Spleen (tissue), 11 donors: Measurements from ENCODE around the gene WDR54. TPM values are rescaled to one million over a fixed set of nuclear protein-coding genes. Genes with fewer than 3 reads are reported as not detected.
"Not testable (repeated sequence)": the region's sequence is repeated elsewhere in the genome, so short reads cannot be mapped to it uniquely, and the experiment has no call there.

ENCODE experiments used
- DNase-seq: peaks from one replicate; pipeline ENCODE4 v3.0.0-alpha.2; 2020
- H3K27ac ChIP-seq, 8 donors: fragments of 200-600 bp; sonication (generic) in 7 of 8; 1 replicate in 4 of 8; 2 replicates in 4 of 8; pipeline versions ENCODE4 v1.5.0 to v1.8.0; 2016 to 2021; ENCODE audit warnings: inconsistent platforms in 4 of 8, mild to moderate bottlenecking in 4 of 8, moderate library complexity in 1 of 8
- H3K27me3 ChIP-seq, 7 donors: fragments of 200-600 bp; sonication (generic) in 6 of 7; replicated peaks in 1 of 7; 1 replicate in 4 of 7; 2 replicates in 3 of 7; pipeline versions ENCODE4 v1.5.0 to v1.8.0; 2016 to 2021; ENCODE audit warnings: inconsistent platforms in 3 of 7, mild to moderate bottlenecking in 1 of 7
- H3K36me3 ChIP-seq, 6 donors: fragments of 200-600 bp; sonication (generic) in 5 of 6; 1 replicate in 4 of 6; 2 replicates in 2 of 6; pipeline versions ENCODE4 v1.5.0 to v1.8.0; 2016 to 2021; ENCODE audit warnings: inconsistent platforms in 2 of 6
- H3K4me1 ChIP-seq, 6 donors: fragments of 200-600 bp; sonication (generic) in 5 of 6; 1 replicate in 3 of 6; 2 replicates in 3 of 6; pipeline versions ENCODE4 v1.5.0 to v1.8.0; 2016 to 2021; ENCODE audit warnings: inconsistent platforms in 3 of 6
- H3K4me3 ChIP-seq, 8 donors: fragments of 200-600 bp; sonication (generic) in 7 of 8; 1 replicate in 4 of 8; 2 replicates in 4 of 8; pipeline versions ENCODE4 v1.5.0 to v1.8.0; 2016 to 2021; ENCODE audit warnings: inconsistent platforms in 4 of 8, mild to moderate bottlenecking in 4 of 8, moderate library complexity in 2 of 8
- H3K9me3 ChIP-seq, 8 donors: fragments of 200-600 bp; sonication (generic) in 7 of 8; 1 replicate in 4 of 8; 2 replicates in 4 of 8; pipeline versions ENCODE4 v1.5.0 to v1.8.0; 2016 to 2021; ENCODE audit warnings: inconsistent platforms in 4 of 8
- CTCF ChIP-seq, 11 experiments: fragments of 200-600 bp in 7 of 11; fragments of 450-650 bp in 4 of 11; sonication (generic) in 4 of 11; IDR thresholded peaks in 8 of 11; conservative IDR thresholded peaks in 3 of 11; 1 replicate in 7 of 11; 2 replicates in 4 of 11; pipeline versions ENCODE4 v1.4.0 to v1.8.0; 2016 to 2021; ENCODE audit warnings: antibody characterized with exemption in 11 of 11, inconsistent platforms in 4 of 11, mild to moderate bottlenecking in 1 of 11
- POLR2A ChIP-seq, 3 donors: fragments of 450-650 bp; IDR thresholded peaks; one replicate each; pipeline ENCODE4 v1.5.1; 2017; ENCODE audit warnings: antibody characterized with exemption in 3 of 3, mild to moderate bottlenecking in 1 of 3
- POLR2AphosphoS5 ChIP-seq, 3 donors: sonication (generic); formaldehyde crosslinking; IDR thresholded peaks; one replicate each; pipeline ENCODE4 v1.5.1; 2017; ENCODE audit warnings: antibody characterized with exemption in 3 of 3
- WGBS, 5 donors: extraction: QIAGEN DNeasy Blood & Tissue Kit in 3 of 5; methylation state at CpG; one replicate each; pipeline versions ENCODE4 v1.1.5 to v1.1.7; 2013 to 2018; 5-methylcytosine and 5-hydroxymethylcytosine counted together
- intact Hi-C: fragments of 100-400 bp; cut with DNase I; formaldehyde crosslinking; loops from one replicate; pipeline ENCODE4 v1.15.0; 2023; ENCODE audit warnings: low total_unique reads
- polyA plus RNA-seq, 3 donors: library from polyadenylated mRNA; stranded (reverse); fragments of 200-250 nt; gene quantifications; one replicate each; pipeline ENCODE4 v1.2.1, GENCODE V29; 2013
- total RNA-seq, 7 donors: library from RNA; depleted of rRNA in 3 of 7; stranded (reverse); fragments of >200 nt in 3 of 7; fragmentation: NEBNext Ultra II Directional in 4 of 7; extraction: Animal tissue kit (Norgen Biotek cat#: 25700) in 4 of 7; gene quantifications; one replicate each; pipeline versions ENCODE4 v1.1.0 to v1.2.1, GENCODE V29; 2016 to 2021
- donor health status: healthy with polysubstance abuse.
- donor health status: DM: no; HTN: no; CAD: no; lungs with moderate emphysema.
- donor health status: DM: no; HTN: no; CAD: no.
- donor health status: Bipolar disorder and iron deficiency.
- donor health status: healthy.
- donor health status: DM: no; HTN: no; CAD: no.
- donor health status: DM: yes; HTN: yes; CAD: no.

The WDR54 gene
- total and polyA plus RNA-seq, 10 donors: 15.1 to 26.0 (median 21.0) TPM

GRCh38 chr2:74461187-74462053, 39.9 kb downstream of the WDR54 start:
- WGBS, 5 donors: 88 to 94% (median 93%) methylated on average over 21 to 27 of the region's 27 CpGs
- H3K27ac ChIP-seq: no peak overlapping the region
- H3K27me3 ChIP-seq: no peaks in the 10 kb centered on the region
- intact Hi-C loops: no loop called here
- H3K4me3 ChIP-seq: no peak overlapping the region
- H3K36me3 ChIP-seq: peaks cover 0 to 35% (median 20%) of the 10 kb centered on the region in 6 donors
- TF ChIP-seq POLR2AphosphoS5 (IDR thresholded peaks at IDR 0.05): peak; percentile 2 to 64 (median 52)
- no peak for TF ChIP-seq POLR2A (IDR thresholded peaks at IDR 0.05)
- no peak for TF ChIP-seq CTCF (IDR thresholded peaks at IDR 0.05 in 8 of 11, conservative IDR thresholded peaks at IDR 0.05 in 3 of 11)
- peak; percentile 71 for DNase-seq
- H3K9me3 ChIP-seq: no peaks in the 10 kb centered on the region
- H3K4me1 ChIP-seq: peaks cover 26 to 73% (median 47%) of the 10 kb centered on the region in 6 donors

- TF ChIP-seq POLR2AphosphoS5 (IDR thresholded peaks at IDR 0.05) (peak in 1 of 3 donors; percentile 3), POLR2A (IDR thresholded peaks at IDR 0.05) (no peak)
Observed at GRCh38 chr2:74462054-74462785, 40.7 kb downstream of the WDR54 start.

GRCh38 chr2:74462786-74463105, 41.2 kb downstream of the WDR54 start:
- TF ChIP-seq POLR2A (IDR thresholded peaks at IDR 0.05) (no peak), POLR2AphosphoS5 (IDR thresholded peaks at IDR 0.05) (no peak), CTCF (IDR thresholded peaks at IDR 0.05 in 8 of 11, conservative IDR thresholded peaks at IDR 0.05 in 3 of 11) (no peak)
- no peaks in the 10 kb centered on the region for H3K27me3 ChIP-seq
- no peaks in the 10 kb centered on the region for H3K9me3 ChIP-seq
- intact Hi-C loops: no loop called here
- no peak overlapping the region for H3K27ac ChIP-seq
- peaks cover 0 to 35% (median 20%) of the 10 kb centered on the region in 6 donors for H3K36me3 ChIP-seq
- no peak overlapping the region for H3K4me3 ChIP-seq
- DNase-seq: peak; percentile 59
- H3K4me1 ChIP-seq: peaks cover 18 to 65% (median 41%) of the 10 kb centered on the region in 6 donors
- WGBS, 5 donors: 86 to 89% (median 86%) methylated on average over 4 of the region's 4 CpGs

More at GRCh38 chr2:74462054-74462785, 40.7 kb downstream of the WDR54 start:
- no peak overlapping the region for H3K27ac ChIP-seq
- H3K36me3 ChIP-seq: peaks cover 0 to 35% (median 20%) of the 10 kb centered on the region in 6 donors
- H3K9me3 ChIP-seq: no peaks in the 10 kb centered on the region
- H3K4me1 ChIP-seq: peaks cover 18 to 69% (median 41%) of the 10 kb centered on the region in 6 donors
- H3K4me3 ChIP-seq: no peak overlapping the region
- intact Hi-C loops: no loop called here
- 92 to 96% (median 93%) methylated on average over 13 to 20 of the region's 20 CpGs for WGBS, 5 donors
- no peaks in the 10 kb centered on the region for H3K27me3 ChIP-seq
- peak; percentile 75 for DNase-seq

- intact Hi-C loops: no loop called here
- TF ChIP-seq CTCF (IDR thresholded peaks at IDR 0.05 in 8 of 11, conservative IDR thresholded peaks at IDR 0.05 in 3 of 11) (no peak), POLR2AphosphoS5 (IDR thresholded peaks at IDR 0.05) (no peak), POLR2A (IDR thresholded peaks at IDR 0.05) (no peak)
- DNase-seq: no peak
- 0 to 14% (median 6%) methylated on average over 5 to 13 of the region's 13 CpGs for WGBS, 5 donors
- Histone ChIP-seq H3K4me3 (peak overlapping the region; percentile 71 to 98 (median 92)), H3K36me3 (peaks cover 0 to 35% (median 20%) of the 10 kb centered on the region in 6 donors), H3K9me3 (no peaks in the 10 kb centered on the region), H3K4me1 (peaks cover 10 to 56% (median 32%) of the 10 kb centered on the region in 6 donors), H3K27me3 (no peaks in the 10 kb centered on the region), H3K27ac (peak overlapping the region in 7 of 8 donors; percentile 77 to 95 (median 92))
Observed at GRCh38 chr2:74464406-74464805, 42.9 kb downstream of the WDR54 start.

GRCh38 chr2:74470742-74471141, 49.2 kb downstream of the WDR54 start:
- DNase-seq: peak; percentile 68
- intact Hi-C loops, H3K4me3 ChIP-seq, H3K9me3 ChIP-seq, H3K27me3 ChIP-seq: not testable (repeated sequence)
- Histone ChIP-seq H3K36me3 (peaks cover 0 to 29% (median 18%) of the 10 kb centered on the region in 6 donors), H3K27ac (peak overlapping the region in 2 of 8 donors; percentile 4 to 35), H3K4me1 (peaks cover 18 to 43% (median 34%) of the 10 kb centered on the region in 6 donors)
- WGBS, 5 donors: 94 to 97% (median 95%) methylated on average over 12 of the region's 12 CpGs
